ENCODE measurements around the gene EIF2D. TPM values are rescaled to one million over a fixed set of nuclear protein-coding genes. Genes with fewer than 3 reads are reported as not detected.

The EIF2D gene
- total and polyA plus RNA-seq, 2 of the 13 experiments (the other 11 are each of a cell fraction or from before 2014, with no cell fraction given) = 45.1 to 64.9 TPM

GRCh38 chr1:206637605-206638004 lies 25.3 kb upstream of the EIF2D start (continued):
- TF ChIP-seq ZNF713 (CRISPR knock-in tag; IDR thresholded peaks at IDR 0.05) (no peak), ZNF776 (CRISPR knock-in tag; IDR thresholded peaks at IDR 0.05) (no peak)
- TF ChIP-seq, protein P1, sequence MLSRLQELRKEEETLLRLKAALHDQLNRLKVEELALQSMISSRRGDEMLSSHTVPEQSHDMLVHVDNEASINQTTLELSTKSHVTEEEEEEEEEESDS (CRISPR knock-in tag; IDR thresholded peaks at IDR 0.05; ENCODE audit: borderline replicate concordance) = no peak
- TF ChIP-seq, protein P2, sequence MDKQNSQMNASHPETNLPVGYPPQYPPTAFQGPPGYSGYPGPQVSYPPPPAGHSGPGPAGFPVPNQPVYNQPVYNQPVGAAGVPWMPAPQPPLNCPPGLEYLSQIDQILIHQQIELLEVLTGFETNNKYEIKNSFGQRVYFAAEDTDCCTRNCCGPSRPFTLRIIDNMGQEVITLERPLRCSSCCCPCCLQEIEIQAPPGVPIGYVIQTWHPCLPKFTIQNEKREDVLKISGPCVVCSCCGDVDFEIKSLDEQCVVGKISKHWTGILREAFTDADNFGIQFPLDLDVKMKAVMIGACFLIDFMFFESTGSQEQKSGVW (CRISPR knock-in tag; IDR thresholded peaks at IDR 0.05; ENCODE audit: borderline replicate concordance) = no peak

- TF ChIP-seq SOX13 (IDR thresholded peaks at IDR 0.05) = no peak
- no peak for TF ChIP-seq SOX13 (CRISPR knock-in tag; conservative IDR thresholded peaks at IDR 0.05 in 1 of 2, IDR thresholded peaks at IDR 0.05 in 1 of 2)
- TF ChIP-seq, protein P3, sequence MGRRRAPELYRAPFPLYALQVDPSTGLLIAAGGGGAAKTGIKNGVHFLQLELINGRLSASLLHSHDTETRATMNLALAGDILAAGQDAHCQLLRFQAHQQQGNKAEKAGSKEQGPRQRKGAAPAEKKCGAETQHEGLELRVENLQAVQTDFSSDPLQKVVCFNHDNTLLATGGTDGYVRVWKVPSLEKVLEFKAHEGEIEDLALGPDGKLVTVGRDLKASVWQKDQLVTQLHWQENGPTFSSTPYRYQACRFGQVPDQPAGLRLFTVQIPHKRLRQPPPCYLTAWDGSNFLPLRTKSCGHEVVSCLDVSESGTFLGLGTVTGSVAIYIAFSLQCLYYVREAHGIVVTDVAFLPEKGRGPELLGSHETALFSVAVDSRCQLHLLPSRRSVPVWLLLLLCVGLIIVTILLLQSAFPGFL (CRISPR knock-in tag; IDR thresholded peaks at IDR 0.05) = no peak
- no peak for TF ChIP-seq ATAD3A (CRISPR knock-in tag; IDR thresholded peaks at IDR 0.05)
- TF ChIP-seq ZNF768 (CRISPR knock-in tag; IDR thresholded peaks at IDR 0.05) = no peak
- TF ChIP-seq WIZ (CRISPR knock-in tag; IDR thresholded peaks at IDR 0.05) = no peak
- no peak for TF ChIP-seq RBAK (CRISPR knock-in tag; IDR thresholded peaks at IDR 0.05)
- no peak for TF ChIP-seq ZFP36 (IDR thresholded peaks at IDR 0.05; ENCODE audit: borderline replicate concordance, low read depth, low read length, partially characterized antibody)
- no peak for TF ChIP-seq ZSCAN30 (CRISPR knock-in tag; IDR thresholded peaks at IDR 0.05)
- no peak for TF ChIP-seq TBX2 (CRISPR knock-in tag; IDR thresholded peaks at IDR 0.05; ENCODE audit: borderline replicate concordance)
- no peak for TF ChIP-seq ZBTB20 (CRISPR knock-in tag; IDR thresholded peaks at IDR 0.05; ENCODE audit: borderline replicate concordance, low read depth)
- no peak for TF ChIP-seq TEAD3 (CRISPR knock-in tag; optimal IDR thresholded peaks at IDR 0.05; ENCODE audit: borderline replicate concordance)
- no peak for TF ChIP-seq ZMAT3 (CRISPR knock-in tag; conservative IDR thresholded peaks at IDR 0.05)
- no peak for TF ChIP-seq STAT5B (CRISPR knock-in tag; IDR thresholded peaks at IDR 0.05)
- Histone ChIP-seq H3K79me2 (ENCODE audit: insufficient read depth, low read length) (no peaks in the 10 kb centered on the region), H3K4me2 (ENCODE audit: low read depth, low read length) (no peak overlapping the region), H2AFZ (ENCODE audit: low read length) (no peak overlapping the region), H3K27me3 (ENCODE audit: control insufficient read depth in 1 of 2, insufficient read depth in 2 of 2, low read length in 2 of 2) (peaks cover 0 to 3% of the 10 kb centered on the region in 2 experiments; a peak in 2 of 5 replicates), H3K4me3 (replicated peaks in 1 of 3; ENCODE audit: insufficient read depth in 1 of 3, low read depth in 2 of 3, low read length in 3 of 3) (no peak overlapping the region), H3K9me3 (ENCODE audit: low read length) (no peaks in the 10 kb centered on the region), H3K9ac (ENCODE audit: insufficient read depth, low read depth, low read length) (no peak overlapping the region), H3K4me1 (ENCODE audit: insufficient read depth, low read length) (peaks cover 26% of the 10 kb centered on the region), H3K36me3 (replicated peaks in 1 of 2; ENCODE audit: control insufficient read depth in 1 of 2, insufficient read depth in 2 of 2, low read length in 2 of 2) (no peaks in the 10 kb centered on the region), H4K20me1 (ENCODE audit: insufficient read depth, low read length) (no peaks in the 10 kb centered on the region), H3K27ac (ENCODE audit: extremely low read length, insufficient read depth, low read length) (no peak overlapping the region)
- BruUV-seq (replicated peaks) = no TSS peak
- WGBS (ENCODE audit: low lambda C conversion rate) = 79% methylated on average over 4 of the region's 4 CpGs
- no peak for DNase-seq (ENCODE audit: low spot score)
- ChIA-PET POLR2A (no interaction called here), CTCF (ENCODE audit: low intra/inter-chr PET ratio, low total read pairs) (interaction anchor here (3.2 kb wide), 1 partner anchor 27 kb away, joined by 33 read pairs; no protein-coding TSS in a partner anchor)
- in situ Hi-C loops (cut with HindIII; ENCODE audit: extremely low pct_ligation_motif_present, low pct_unique_long_range_greater_than_20kb) = loop anchor here (25.0 kb wide), 1 partner anchor 276 kb away; the partner anchor contains the start of gene FCMR
- no peak for FAIRE-seq
- intact Hi-C loops (cut with micrococcal nuclease; ENCODE audit: unreplicated experiment) = no loop called here
- no peak for ATAC-seq
Observed at GRCh38 chr1:206636671-206637070, 24.4 kb upstream of the EIF2D start.
